SH-SY5Y (cell line): ENCODE results near the gene CFAP299.

ENCODE experiments used
- GATA2 ChIP-seq: IDR thresholded peaks from 2 replicates; pipeline ENCODE4 v1.6.1; 2011; ENCODE audit warnings: mild to moderate bottlenecking, low read depth, low read length
- GATA3 ChIP-seq: IDR thresholded peaks from 2 replicates; pipeline ENCODE4 v1.6.1; 2011; ENCODE audit warnings: low read depth, mild to moderate bottlenecking, low read length, moderate library complexity

DNA sequence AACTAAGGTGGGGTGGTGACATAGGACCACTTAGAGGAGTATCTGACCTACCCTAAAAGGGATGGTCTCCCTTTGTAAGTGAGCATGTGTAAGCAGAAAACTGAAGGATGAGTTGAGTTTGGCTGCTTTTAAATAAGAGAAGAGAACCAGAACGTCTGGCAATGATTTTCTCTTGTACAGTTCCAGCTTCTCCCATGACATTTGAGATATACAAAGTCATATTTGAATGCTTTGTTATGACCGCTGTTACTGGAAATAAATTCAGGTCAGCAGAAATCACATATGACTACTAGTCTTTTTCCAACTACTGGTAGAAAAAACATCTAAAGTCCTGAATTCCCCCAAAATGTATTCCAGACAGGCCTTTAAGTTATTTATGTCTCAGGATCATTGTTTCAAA, 381.7 kb downstream of the CFAP299 start:
- TF ChIP-seq GATA3 (no peak), GATA2 (no peak)
